Left cardiac atrium (tissue), 4 donors: Measurements from ENCODE around the gene SMCO2. TPM values are rescaled to one million over a fixed set of nuclear protein-coding genes. Genes with fewer than 3 reads are reported as not detected.
"Not testable (repeated sequence)": the region's sequence is repeated elsewhere in the genome, so short reads cannot be mapped to it uniquely, and the experiment has no call there.

Experiments used
- ATAC-seq, 2 donors: fragments of 200-7000 bp; cut with Tn5 transposase; one replicate each; pipeline ENCODE4 v1.9.1; 2020; ENCODE audit warnings: mild to moderate bottlenecking in 2 of 2, moderate library complexity in 2 of 2
- DNase-seq: peaks from one replicate; pipeline ENCODE4 v3.0.0-alpha.2; 2020
- intact Hi-C, 2 donors: fragments of 100-400 bp; cut with DNase I; formaldehyde crosslinking; loops; one replicate each; pipeline versions ENCODE4 v1.14.1 to v1.15.1; 2022 to 2023
- total RNA-seq, 2 donors: library from RNA; stranded (reverse); fragmentation: NEBNext Ultra II Directional; extraction: Animal tissue kit (Norgen Biotek cat#: 25700); gene quantifications; one replicate each; pipeline ENCODE4 v1.2.1, GENCODE V29; 2021
- donor health status: DM: no; HTN: yes; CAD: no.
- donor health status: DM: no; HTN: yes; CAD: no; lungs with severe emphysema.
- donor health status: DM: yes; HTN: yes; CAD: no.
- donor health status: Dilated cardiomyopathy.

The SMCO2 gene
- total RNA-seq, 2 donors from 2014 or later: not detected

DNA sequence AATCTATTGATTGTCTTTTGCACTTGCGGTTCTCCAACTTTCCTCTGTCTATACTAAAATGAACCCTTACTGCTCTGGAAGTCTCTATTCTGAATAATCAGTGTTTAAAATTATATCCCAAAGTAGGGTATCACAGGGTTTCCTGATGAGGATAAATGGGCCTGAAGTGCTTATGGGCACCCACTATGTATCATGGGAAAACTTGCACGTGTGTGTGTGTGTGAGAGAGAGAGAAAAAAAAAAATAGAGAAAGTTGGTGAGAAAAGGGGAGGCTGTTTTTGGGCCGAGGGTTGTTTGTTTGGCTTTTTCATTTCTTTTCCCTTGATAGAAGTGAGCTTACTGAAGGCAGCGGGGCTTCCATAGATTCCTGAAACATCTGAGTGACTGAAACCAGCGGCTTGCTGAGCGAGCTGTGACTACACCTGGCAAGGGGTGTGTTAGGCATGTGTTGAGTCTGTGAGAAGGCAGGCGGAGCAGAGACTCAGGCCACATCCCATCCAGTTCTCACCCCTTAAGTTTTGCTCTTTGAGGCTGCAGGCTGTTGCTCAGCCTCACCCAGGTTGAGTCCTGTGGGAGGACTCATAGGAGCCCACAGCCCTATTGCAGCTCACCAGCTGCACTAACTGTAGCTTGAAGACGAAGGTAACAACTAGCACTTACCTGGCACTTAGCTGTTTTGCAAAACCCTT lies 94.6 kb downstream of the SMCO2 start:
- peak in 1 of 2 donors; percentile 21 for ATAC-seq
- intact Hi-C loops: no loop called here
- no peak for DNase-seq

DNA sequence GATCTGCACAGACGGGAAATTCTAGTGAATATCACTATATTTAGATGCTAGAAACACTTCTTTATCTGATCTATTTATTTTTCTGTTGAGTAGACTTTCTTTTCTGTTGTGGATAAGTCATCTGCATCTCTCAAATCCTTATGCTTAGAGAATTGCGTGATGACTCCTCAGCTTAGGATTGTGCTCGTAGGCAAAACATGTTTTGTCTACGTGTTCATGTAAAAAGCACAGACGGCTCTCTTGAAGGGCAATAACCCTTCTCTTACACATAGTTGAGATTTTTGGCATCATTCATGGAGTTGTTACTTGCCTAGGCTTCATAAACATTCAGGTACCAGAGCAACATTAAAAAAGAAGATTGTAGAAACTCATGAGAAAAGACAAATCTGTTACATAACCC lies 96.1 kb downstream of the SMCO2 start:
- ATAC-seq (peak in 1 of 2 donors; percentile 83), DNase-seq (no peak)
- intact Hi-C loops: no loop called here

DNA sequence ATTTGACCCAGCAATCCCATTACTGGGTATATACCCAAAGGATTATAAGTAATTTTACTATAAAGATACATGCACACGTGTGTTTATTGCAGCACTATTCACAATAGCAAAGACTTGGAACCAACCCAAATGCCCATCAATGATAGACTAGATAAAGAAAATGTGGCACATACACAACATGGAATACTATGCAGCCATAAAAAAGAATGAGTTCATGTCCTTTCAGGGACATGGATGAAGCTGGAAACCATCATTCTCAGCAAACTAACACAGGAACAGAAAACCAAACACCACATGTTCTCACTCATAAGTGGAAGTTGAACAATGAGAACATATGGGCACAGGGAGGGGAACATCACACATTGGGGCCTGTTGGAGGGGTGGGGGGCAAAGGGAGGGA lies 98.3 kb downstream of the SMCO2 start:
- DNase-seq, ATAC-seq, intact Hi-C loops: not testable (repeated sequence)

DNA sequence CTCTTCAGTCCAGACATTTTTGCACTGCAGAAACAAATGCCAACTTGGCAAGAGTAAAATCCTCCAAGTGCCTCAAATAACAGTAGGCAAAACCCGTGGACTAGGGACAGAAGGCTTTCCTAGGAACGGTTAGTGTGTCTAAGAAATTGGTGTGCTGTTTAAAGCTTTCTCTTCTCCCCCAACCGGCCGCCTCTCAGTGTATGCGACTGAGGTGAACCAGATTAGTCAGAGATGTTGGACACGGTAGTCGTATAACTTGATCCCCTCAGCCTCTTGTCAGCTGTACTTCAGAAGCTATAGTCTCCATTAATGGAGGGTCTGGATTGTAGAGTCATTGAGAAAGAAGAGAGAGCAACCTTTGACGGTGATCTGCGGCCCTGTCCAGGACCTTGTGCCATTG lies 99.1 kb downstream of the SMCO2 start:
- no peak for DNase-seq
- intact Hi-C loops: no loop called here
- ATAC-seq: no peak

DNA sequence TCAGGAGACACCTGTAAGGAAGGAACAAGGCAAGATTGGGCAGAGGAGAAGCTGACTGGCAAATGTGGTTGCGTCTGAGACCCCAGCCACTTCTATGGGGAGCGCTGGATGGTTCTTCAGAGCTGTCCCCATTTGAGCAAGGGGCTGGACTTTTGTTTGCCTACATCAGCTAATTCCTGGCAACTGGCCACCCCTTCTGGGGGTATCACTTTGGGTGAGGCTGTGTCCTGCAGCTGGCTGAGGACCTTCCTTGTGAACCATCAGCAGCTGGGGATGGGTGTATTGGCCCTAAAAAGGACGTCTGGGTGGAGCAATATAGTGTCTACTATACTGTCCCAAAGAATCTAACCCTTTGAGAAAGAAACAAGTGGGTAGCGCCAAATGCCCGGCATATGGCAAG lies 101.1 kb downstream of the SMCO2 start:
- no peak for ATAC-seq
- intact Hi-C loops: no loop called here
- DNase-seq: no peak

DNA sequence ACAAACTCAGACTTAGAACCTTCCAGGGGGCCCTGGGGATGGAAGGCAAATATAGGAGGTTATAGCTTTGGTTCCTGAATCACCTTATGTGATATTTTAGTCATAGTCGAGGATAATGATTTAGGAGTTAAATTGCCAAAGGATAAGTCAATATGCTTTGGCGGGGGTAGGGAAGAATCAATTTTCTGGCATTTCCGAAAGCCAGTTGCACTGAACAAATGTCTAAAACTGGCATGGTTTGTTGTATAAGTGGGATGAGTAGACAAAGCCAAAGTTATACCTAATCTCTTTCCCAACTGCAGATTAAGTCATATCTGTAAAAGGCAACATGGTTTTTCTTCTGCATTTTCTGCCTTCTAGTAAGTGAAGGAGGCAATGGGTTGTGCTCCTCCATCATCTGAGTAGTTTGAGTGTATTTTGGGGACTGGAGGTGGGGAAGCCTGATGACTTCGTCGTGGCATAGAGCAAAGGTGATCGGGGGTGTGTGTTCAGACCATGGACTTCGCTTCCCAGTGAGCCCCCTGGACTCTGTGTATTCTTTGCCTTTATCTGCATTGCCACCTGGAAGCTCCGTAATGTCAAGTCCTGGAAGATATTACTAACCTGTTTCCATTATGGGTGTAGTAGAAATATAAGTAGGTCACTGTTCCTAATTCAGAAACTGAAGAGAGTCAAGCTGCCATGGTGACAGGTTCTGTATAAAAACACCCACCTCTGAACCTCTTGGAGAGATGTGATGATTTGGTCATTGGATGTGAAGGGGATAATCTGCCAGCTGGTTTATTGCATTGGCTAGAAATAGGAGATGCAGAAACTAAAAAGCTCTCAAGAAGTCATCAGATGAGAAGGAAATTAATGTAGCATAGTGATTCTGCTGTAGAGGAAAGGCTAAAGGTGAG lies 102.0 kb downstream of the SMCO2 start:
- ATAC-seq (no peak), DNase-seq (no peak)
- intact Hi-C loops: no loop called here

DNA sequence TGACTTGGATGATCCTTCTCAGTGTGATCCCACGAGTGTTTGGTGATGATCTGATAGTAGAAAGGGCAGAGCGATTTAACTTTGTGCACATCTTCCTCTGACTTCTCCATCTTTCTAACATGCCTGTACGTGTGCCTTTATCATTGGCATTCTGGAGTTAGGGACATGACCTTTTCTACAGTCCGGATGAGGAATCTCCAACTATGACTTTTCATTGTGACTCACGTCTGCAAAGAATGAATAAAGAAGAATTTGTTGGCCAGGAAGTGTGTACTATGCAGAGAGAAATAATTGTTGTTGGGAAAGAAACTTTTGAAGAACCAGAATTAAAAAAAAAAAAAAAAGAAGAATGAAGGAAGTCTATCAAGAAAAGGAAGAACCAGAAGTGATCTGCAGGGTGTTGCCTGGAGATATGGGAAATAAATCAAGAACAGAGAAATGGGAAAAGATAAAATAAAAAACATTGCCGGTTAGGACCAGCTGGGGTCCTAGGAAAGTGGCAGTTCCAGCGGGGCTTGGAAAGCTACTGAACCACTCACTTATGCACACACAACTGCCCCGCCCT lies 102.8 kb downstream of the SMCO2 start:
- ATAC-seq (peak; percentile 10 to 75), DNase-seq (no peak)
- intact Hi-C loops: no loop called here

DNA sequence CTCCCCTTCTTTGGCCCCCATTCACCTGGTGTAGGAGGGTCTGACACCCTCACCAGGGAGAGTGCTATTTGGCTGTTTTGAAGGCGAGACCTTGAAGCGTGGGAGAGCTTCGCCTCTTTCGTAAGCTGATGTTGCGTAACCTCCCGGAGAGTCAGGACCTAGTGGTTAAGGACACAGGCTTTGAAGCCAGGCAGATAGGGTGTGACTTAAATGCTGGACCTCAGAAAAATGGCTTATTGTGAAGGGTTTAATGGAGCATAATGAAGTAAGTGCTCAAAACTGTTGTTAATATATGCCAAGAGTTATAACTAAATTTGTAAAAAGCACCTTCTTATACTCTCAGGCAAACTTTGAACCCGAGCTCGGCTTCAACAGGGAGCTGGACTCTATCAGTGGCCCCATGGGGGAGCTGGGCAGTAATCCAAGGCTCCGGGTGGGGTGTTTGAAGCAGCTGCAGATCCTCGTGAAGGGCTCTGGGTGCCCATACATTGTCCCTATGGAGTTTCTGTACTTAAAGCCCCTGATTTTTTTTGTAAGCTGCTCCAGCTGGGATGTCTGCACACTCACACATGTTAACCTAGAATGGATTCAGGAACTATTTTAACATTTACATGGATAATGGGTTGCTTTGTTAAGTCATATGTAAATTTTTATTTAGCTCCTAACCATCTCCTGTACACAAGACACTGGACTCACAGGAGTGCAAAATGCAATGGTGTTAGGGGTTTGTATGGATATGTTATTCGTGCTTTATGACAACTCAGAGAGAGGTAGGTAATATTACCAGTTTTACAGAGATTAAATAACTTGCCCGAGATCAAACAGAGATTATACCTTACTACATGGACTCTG lies 103.5 kb downstream of the SMCO2 start:
- intact Hi-C loops: no loop called here
- DNase-seq: peak; percentile 84

DNA sequence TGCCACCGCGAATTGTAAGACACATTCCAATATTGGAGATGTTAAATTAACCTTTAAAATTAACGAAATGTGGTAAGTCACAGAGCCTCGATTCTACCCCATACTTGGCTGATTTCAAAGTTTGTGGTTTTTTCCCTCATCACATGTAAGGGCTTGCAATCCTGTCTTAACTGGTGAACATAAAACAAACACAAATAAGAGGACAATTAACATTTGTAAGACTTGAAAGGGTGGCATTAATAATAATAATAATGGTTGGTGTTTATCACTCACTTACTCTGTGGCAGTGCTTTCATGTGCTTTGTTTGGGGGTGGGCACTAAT lies 104.1 kb downstream of the SMCO2 start:
- intact Hi-C loops: no loop called here
- no peak for ATAC-seq
- no peak for DNase-seq

More for the DNA sequence above, 103.5 kb downstream of the SMCO2 start:
- ATAC-seq: peak; percentile 89

DNA sequence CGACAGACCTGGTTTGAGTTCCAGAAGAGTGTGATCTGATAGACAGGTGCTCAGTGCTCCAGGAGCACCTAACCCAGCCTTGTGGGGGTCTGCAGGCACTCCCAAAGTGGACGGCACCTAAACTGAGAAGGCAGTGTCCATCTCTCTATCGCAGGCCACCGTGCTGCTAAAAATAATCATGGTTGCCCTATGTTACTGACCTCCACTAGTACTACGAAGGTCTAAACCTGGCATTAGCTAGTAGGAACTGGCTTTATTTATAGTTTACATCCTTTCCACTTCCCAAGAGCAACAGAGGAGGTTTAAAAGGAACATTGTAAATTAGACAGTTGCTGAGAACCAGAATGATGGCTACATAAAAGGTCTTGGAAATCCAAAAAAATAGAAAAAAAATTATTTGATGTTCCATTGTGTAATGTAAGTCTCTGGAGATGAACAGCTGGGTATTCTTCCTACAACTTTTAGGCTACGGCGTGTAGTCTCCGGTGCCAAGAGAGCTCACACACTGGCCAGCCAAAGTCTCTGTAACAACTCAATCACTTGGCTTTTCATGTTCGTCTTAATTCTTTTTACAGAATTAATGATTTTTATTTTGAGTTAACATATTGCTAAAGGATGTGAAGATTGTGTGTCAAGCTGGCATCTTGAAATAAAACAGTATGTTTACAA lies 104.8 kb downstream of the SMCO2 start:
- no peak for ATAC-seq
- no peak for DNase-seq
- intact Hi-C loops: no loop called here

Other genes starting within 250 kb of the SMCO2 start
- 100 to 1,000 TPM in 1 of 2 donors, 10 to 100 TPM in 1; 70.6 to 135 TPM for gene STK38L, start 202.4 kb upstream of the SMCO2 start, total RNA-seq
- 1 to 10 TPM; 1.3 to 4.8 TPM for gene BMAL2, start 113.9 kb upstream of the SMCO2 start, total RNA-seq
- gene PPFIBP1, start 77.5 kb downstream of the SMCO2 start, total RNA-seq: 100 to 1,000 TPM in 1 of 2 donors, 10 to 100 TPM in 1; 92.7 to 123 TPM
- 1 to 10 TPM; 3.2 to 3.5 TPM for gene REP15, start 249.7 kb downstream of the SMCO2 start, total RNA-seq